ENCODE measurements around the gene NECAB3.

NECAB3 gene

GRCh38 chr20:33621717-33622400 is 52.4 kb downstream of the NECAB3 start:
- no peak for DNase-seq (ENCODE audit: low spot score)

GRCh38 chr20:33612001-33612400 is 62.2 kb downstream of the NECAB3 start:
- no peak for DNase-seq (ENCODE audit: low spot score)

- no peak for DNase-seq (ENCODE audit: low spot score)
Measured at GRCh38 chr20:33611106-33611505, 63.1 kb downstream of the NECAB3 start.

- DNase-seq (ENCODE audit: low spot score), result no peak
Measured at GRCh38 chr20:33609504-33609903, 64.7 kb downstream of the NECAB3 start.
